GM19328 (cell line): ENCODE results near the gene APRT.
"Not testable (repeated sequence)": the region's sequence is repeated elsewhere in the genome, so short reads cannot be mapped to it uniquely, and the experiment has no call there.

ENCODE experiments used
- ATAC-seq: cut with Tn5 transposase; IDR thresholded peaks from one replicate; pipeline ENCODE4 v1.9.1; 2021; ENCODE audit warnings: mild to moderate bottlenecking, moderate library complexity; ENCODE audit not compliant: unreplicated experiment

The APRT gene

DNA sequence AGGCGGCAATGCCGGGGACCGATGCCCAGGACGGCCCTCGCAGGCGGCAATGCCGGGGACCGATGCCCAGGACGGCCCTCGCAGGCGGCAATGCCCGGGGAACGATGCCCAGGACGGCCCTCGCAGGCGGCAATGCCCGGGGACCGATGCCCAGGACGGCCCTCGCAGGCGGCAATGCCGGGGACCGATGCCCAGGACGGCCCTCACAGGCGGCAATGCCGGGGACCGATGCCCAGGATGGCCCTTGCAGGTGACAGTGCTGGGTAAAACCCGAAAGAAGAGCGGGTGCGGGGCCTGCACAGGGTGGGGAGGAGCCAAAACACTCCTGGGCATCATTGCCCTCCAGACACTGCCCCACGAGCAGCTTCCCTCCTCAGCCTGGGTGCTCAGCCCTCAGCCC lies 11.9 kb upstream of the APRT start:
- not testable (repeated sequence) for ATAC-seq

- ATAC-seq: no peak
These were observed 10.7 kb upstream of the APRT start for GRCh38 chr16:88822281-88823040.

DNA sequence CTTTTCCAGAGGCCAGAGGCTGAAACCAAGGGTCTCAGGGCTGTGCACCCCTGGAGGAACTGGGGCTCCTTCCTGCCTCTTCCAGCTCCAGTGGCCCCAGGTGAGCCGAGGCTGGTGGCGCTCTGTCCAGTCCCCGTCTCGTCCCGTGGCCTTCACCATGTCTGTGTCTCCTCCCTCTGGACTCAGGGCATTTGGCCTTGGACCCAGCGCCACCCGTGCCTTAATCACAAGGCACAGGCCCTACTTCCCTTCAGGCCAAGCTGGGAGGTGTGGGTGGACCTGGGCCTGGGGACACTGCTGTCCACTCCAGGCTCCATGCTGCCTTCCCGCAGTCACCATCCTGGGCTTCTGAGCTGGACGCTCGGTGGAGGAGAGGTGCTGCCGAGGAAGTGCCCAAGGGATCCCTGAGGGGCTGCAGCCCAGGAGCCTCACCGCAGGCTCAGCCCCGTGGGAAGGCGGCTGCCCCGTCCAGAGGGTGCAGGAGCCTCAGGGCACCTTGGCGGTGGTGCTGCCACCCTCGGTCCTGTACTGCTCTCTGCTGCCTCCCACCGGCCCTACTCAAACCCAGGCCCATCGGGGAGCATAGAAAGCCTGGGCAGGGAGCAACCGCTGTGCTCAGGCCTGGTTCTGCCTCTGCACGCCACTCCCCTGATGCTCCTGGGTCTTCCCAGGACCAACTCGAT lies 9.6 kb upstream of the APRT start:
- ATAC-seq: no peak

GRCh38 chr16:88820385-88821025 lies 8.8 kb upstream of the APRT start:
- ATAC-seq: no peak

- ATAC-seq: no peak
These were observed 7.4 kb upstream of the APRT start for GRCh38 chr16:88819126-88819525.

DNA sequence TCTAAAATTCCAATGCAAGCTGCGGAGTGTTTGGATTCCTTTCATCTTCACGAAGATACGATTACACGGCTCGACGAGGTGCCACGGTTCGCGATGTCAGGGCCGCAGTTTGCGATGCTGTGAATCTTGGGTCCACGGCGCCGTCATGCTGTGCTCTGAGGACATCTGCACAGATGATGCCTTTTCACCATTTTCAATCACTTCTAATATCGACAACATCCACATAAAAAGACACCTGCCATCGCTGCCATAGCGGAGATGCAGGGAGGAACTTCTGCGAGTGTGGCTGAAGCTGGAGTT lies 6.8 kb upstream of the APRT start:
- no peak for ATAC-seq

- no peak for ATAC-seq
These were observed 6.3 kb upstream of the APRT start for GRCh38 chr16:88817785-88818574.

DNA sequence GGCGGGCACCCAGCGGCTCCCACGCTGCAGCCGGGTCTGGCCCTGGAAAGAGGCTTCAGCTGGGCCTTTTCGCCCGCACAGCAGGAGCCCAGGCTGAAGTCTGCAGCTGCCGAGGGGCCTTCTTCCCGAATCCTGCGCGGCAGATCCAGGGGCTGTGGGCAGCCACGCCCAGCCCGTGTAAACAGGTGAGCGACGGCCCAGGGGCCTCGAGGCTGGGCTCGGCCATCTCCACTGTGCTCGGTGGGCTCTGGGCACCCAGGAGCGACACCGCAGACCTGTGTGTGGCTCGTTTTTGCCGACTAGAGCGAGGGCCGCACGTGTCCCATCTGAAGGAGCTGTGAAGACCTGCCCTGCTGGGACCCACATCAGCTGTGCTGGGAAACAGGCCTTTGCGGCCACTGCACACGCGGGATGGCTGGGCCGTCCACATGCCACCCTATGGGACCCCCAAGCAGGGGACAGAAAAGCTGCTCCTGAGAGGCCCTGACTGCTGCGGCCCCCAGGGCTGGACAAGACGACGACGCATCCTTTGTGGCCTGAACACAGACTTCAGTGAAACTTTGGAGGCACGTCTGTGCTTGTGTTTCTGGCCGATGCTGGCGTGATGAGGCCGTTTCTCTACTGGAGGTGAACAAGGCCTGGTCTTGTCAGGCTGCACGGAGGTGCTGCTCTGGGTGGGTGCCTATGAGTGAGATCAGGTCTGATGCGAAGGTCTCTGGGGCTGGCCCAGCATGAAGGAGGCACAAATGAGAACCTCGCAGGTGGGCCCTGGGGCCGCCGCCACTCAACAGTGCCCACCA lies 5.2 kb upstream of the APRT start:
- ATAC-seq: no peak

DNA sequence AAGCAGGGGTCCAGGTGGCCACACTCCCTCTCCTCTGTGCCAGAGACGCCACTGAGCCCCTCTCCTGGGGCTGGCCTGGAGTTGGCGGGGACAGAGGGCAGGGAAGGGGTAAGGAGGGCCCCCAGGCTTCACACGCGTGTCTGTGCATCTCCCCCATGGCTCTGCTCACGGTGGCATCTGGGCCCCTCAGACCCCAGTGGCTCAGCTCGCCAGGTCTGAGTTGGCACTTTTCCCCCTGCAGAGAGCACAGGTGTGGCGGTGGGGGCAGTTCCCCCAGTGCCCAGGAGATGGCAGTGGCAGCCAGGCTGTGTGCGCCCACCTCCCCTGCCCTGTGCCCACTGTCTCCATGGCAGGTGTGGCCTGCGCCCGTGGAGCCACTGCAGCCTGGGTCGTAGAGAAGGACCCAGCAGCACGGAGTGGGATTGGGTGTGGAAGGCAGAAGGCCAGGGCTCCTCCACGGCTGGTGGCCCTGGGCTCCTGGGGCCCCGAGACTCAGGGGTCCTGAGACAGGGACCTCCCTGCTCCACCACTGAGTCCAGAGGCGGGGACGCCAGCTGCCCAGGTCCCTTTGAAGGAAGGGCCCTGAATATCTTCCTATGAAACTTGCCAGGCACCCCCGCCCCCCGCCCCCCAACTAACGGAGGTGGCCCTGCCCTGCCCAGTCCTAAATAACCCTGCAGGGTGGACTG lies 4.3 kb upstream of the APRT start:
- no peak for ATAC-seq

GRCh38 chr16:88815227-88815626 lies 3.5 kb upstream of the APRT start:
- ATAC-seq: no peak

- ATAC-seq: no peak
These were observed 2.4 kb upstream of the APRT start for GRCh38 chr16:88814144-88814502.

DNA sequence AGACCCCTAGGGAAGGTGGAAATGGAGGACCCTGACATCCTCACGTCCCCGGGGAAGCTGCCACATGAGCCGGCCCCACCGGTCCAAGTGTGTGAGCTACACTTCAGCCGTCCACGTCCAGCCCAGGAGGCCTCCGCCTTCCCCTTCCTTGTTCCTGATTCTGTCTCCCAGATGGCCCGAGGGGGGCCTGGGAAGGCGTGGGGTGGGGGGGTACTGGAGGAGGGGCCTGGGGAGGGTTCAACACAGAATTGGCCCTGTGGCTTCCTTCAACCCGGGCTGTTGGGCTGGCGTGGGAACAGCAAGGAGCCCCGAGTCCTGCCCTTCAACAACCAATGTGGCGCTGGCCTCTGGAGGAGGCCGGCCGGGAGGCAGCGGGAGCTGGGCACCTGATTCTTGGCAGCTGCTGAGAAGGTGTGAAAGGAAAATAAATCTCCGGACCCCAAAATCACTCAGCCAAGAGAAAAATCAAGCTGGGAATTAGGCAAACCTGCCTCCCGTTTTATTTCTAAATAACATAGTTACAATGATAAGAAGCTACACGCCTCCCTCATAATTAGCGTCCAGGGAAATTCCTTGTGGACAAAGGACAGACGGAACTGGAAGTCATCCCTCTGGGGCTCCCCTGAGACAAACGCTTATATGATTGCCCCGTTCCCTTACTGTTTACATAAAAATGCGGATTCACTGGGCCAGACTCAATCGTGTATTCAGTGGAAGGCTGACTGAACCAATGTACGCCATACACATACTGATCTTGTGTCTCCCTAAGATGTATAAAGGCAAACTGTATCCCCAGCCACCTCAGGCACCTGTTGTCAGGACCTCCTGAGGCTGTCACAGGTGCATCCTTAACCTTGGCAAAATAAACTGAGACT lies 1.8 kb upstream of the APRT start:
- ATAC-seq: no peak

GRCh38 chr16:88812513-88813268 lies 963 bp upstream of the APRT start:
- ATAC-seq: no peak

DNA sequence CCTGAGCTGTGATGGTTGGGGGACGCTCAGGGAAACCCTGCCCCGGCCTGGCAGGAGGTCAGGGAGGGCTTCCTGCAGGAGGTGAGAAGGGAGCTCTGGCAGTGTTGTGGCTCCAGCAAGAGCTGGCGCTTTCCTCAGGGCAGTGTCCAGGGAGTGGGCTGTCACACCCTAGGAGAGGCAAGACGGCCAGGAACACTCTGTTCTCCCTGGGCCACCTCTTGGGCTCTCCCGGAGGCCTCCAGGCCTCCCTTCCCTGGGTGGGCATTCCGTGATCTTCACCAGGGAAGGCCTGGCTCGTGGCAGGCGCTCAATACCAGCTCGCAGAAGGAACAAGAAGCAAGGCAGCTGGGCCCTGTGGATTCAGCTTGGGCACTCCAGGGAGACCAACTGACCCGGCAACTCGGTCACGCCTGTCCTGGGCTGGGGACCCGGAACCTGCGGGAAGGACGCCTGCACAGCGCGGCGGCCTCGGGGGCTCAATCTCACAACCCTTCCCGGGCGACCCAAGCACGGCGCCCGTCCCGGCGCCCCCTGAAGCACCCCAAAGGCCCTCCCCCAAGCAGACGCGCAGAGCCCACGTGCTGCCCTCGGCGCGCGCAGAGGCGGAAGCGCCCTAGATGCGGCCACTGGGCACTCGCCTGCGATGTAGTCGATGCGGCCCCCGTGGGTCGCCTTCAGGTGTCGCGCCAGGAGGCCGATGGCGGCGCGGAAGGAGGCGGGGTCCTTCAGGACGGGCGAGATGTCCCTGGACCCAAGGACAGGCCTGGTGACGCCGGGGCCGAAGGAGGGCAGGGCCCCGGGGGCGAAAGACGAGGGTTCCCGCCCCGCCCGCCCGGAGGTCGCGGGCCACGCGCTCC lies 588 bp downstream of the APRT start:
- peak; percentile 44 for ATAC-seq

DNA sequence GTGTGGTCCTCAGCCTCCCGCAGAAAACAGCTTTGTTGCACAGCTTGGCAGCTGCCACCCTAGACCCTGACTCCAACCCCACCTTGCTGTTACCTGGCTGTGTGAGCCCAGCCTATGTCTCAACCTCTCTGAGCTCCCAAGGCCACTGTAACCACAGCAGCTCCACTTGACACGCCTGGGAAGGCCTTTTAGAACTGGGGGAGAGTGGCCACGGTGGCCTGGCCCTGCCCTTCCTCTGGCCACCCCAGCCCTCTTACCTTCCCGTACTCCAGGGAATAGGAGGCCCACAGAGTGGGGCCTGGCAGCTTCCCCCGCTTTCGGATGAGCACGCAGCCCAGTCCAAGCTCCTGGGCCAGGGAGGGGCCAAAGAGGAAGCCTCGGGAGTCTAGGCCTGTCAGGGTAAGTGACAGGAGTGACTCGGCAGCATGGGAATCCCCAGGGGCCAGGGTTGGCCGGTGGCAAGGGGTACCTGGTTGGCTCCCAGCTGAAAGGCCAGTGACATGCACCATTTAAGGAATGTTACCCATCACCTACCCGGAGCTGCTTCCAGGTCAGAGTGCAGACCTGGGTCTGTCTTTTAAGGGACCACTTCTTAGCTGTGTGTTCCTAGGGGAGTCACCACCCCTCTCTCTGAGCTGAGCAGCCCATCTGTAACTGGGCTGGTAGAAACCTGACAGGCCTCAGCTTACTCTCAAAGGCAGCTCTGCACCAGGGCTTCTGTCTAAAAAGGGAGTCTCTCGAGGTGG lies 1.4 kb downstream of the APRT start:
- ATAC-seq: no peak

DNA sequence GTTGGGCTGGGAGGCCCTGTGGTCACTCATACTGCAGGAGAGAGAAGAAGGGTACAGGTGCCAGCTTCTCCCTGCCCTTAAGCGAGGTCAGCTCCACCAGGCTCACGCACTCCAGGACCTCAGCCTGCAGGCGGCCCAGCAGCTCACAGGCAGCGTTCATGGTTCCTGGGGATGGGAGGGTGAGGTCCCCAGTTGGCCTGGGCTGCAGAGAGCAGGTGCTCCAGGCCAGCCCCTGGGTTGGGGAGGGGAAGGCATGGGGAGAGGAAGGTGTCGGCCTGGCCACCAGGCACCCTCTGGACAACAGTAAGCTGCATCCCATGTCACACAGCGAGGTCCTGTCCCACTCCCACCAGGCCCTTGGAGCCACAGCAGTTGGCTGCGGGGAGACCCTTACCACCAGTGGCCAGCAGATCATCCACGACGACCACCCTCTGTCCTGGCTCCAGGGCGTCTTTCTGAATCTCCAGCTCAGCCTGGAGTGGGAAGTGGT lies 2.0 kb downstream of the APRT start:
- no peak for ATAC-seq
